H1 (cell line): ENCODE results near the gene GFOD1. TPM values are rescaled to one million over a fixed set of nuclear protein-coding genes. Genes with fewer than 3 reads are reported as not detected.

Experiments
- CTCF ChIA-PET: fragments of 300-600 bp; sonication (Branson Sonifier 250); formaldehyde crosslinking; loops from one replicate; lab custom pipeline; 2021; ENCODE audit not compliant: partially characterized antibody; lab: Charles Lee
- POLR2A ChIA-PET: fragments of 300-600 bp; sonication (Branson Sonifier 250); formaldehyde crosslinking; loops from one replicate; lab custom pipeline; 2021; ENCODE audit warnings: inconsistent platforms; ENCODE audit not compliant: partially characterized antibody; lab: Charles Lee
- DNase-seq, 2 experiments: peaks; one replicate each; pipeline versions ENCODE4 v3.0.0 to v3.0.0-alpha.2; 2010 to 2022; ENCODE audit warnings: low spot score in 2 of 2, low read depth in 1 of 2, mixed read lengths in 1 of 2
- FAIRE-seq: peaks from 2 replicates; lab custom pipeline; 2011; peaks lifted over from hg19 to GRCh38; lab: Jason Lieb, UNC
- H2AFZ ChIP-seq: 2 replicates; pipeline ENCODE4 v1.8.1; 2012; ENCODE audit warnings: low read length, inconsistent platforms
- H2AK5ac ChIP-seq: 2 replicates; pipeline ENCODE4 v1.6.1; 2013; ENCODE audit warnings: low read depth, low read length
- H2BK120ac ChIP-seq: replicated peaks from 2 replicates; pipeline ENCODE3; 2013; ENCODE audit warnings: low read depth, low read length, inconsistent platforms
- H2BK12ac ChIP-seq: 2 replicates; pipeline ENCODE4 v1.6.1; 2013; ENCODE audit warnings: low read depth, low read length
- H2BK15ac ChIP-seq: 2 replicates; pipeline ENCODE4 v1.6.1; 2013; ENCODE audit warnings: low read length
- H2BK20ac ChIP-seq: 2 replicates; pipeline ENCODE4 v1.6.1; 2013; ENCODE audit warnings: low read length
- H2BK5ac ChIP-seq: 2 replicates; pipeline ENCODE4 v1.6.1; 2013; ENCODE audit warnings: low read depth, low read length
- H3K14ac ChIP-seq: 2 replicates; pipeline ENCODE4 v1.6.1; 2013; ENCODE audit warnings: inconsistent platforms; ENCODE audit not compliant: insufficient read length
- H3K18ac ChIP-seq: 2 replicates; pipeline ENCODE4 v1.6.1; 2013; ENCODE audit warnings: low read length; ENCODE audit errors: extremely low read depth
- H3K23ac ChIP-seq: 2 replicates; pipeline ENCODE4 v1.6.1; 2013; ENCODE audit warnings: inconsistent platforms; ENCODE audit not compliant: insufficient read length
- H3K23me2 ChIP-seq: 2 replicates; pipeline ENCODE4 v1.6.1; 2013; ENCODE audit warnings: low read depth, low read length
- H3K27ac ChIP-seq: 2 replicates; pipeline ENCODE4 v1.6.1; 2011; ENCODE audit warnings: low read depth, low read length, inconsistent platforms
- H3K27me3 ChIP-seq, 4 experiments: replicated peaks in 1 of 4; 1 replicate in 1 of 4; 2 replicates in 3 of 4; pipeline versions ENCODE4 v1.6.1 to v1.8.1; 2011 to 2013; ENCODE audit warnings: low read length in 3 of 4, mild to moderate bottlenecking in 3 of 4, inconsistent platforms in 2 of 4, mixed read lengths in 2 of 4, moderate library complexity in 1 of 4; ENCODE audit not compliant: control insufficient read depth in 3 of 4, insufficient read depth in 3 of 4; ENCODE audit errors: extremely low read depth in 1 of 4
- H3K36me3 ChIP-seq, 4 experiments: 2 replicates each; pipeline versions ENCODE4 v1.6.1 to v1.8.1; 2011 to 2013; ENCODE audit warnings: mild to moderate bottlenecking in 4 of 4, low read length in 3 of 4, moderate library complexity in 2 of 4, control low read depth in 1 of 4, inconsistent platforms in 1 of 4; ENCODE audit not compliant: insufficient read depth in 4 of 4, control insufficient read depth in 2 of 4
- H3K4ac ChIP-seq: replicated peaks from 2 replicates; pipeline ENCODE3; 2013; ENCODE audit warnings: low read length, low read depth, mixed read lengths, inconsistent platforms; ENCODE audit not compliant: insufficient read length
- H3K4me1 ChIP-seq, 4 experiments: replicated peaks in 1 of 4; 1 replicate in 1 of 4; 2 replicates in 3 of 4; pipeline versions ENCODE4 v1.6.1 to v1.8.1; 2011 to 2013; ENCODE audit warnings: low read length in 3 of 4, inconsistent platforms in 2 of 4, mixed read lengths in 1 of 4; ENCODE audit not compliant: insufficient read depth in 4 of 4, control insufficient read depth in 3 of 4
- H3K4me2 ChIP-seq, 2 experiments: 2 replicates each; pipeline versions ENCODE4 v1.6.1 to v1.8.1; 2011 to 2013; ENCODE audit warnings: low read depth in 2 of 2, low read length in 2 of 2, control low read depth in 1 of 2, inconsistent platforms in 1 of 2, mild to moderate bottlenecking in 1 of 2; ENCODE audit not compliant: insufficient read depth in 1 of 2
- H3K4me3 ChIP-seq, 4 experiments: fragments of 200-600, 300-600 bp in 1 of 4; sonication (generic), shearing (Covaris generic), sonication (Bioruptor Twin) in 1 of 4; 2 replicates each; pipeline versions ENCODE4 v1.5.1 to v1.8.1; 2011 to 2016; ENCODE audit warnings: low read length in 4 of 4, low read depth in 3 of 4, control low read depth in 2 of 4, inconsistent platforms in 2 of 4, mild to moderate bottlenecking in 2 of 4, mixed read lengths in 1 of 4, moderate library complexity in 1 of 4; ENCODE audit not compliant: insufficient read depth in 2 of 4; ENCODE audit errors: extremely low read depth in 1 of 4
- H3K56ac ChIP-seq: replicated peaks from 2 replicates; pipeline ENCODE3; 2013; ENCODE audit warnings: low read depth, mild to moderate bottlenecking, mixed read lengths, low read length, inconsistent platforms; ENCODE audit not compliant: insufficient read length
- H3K79me1 ChIP-seq: 2 replicates; pipeline ENCODE4 v1.6.1; 2013; ENCODE audit warnings: low read depth, low read length, control low read depth
- H3K79me2 ChIP-seq, 2 experiments: 2 replicates each; pipeline versions ENCODE4 v1.6.1 to v1.8.1; 2012 to 2013; ENCODE audit warnings: low read length in 2 of 2, mild to moderate bottlenecking in 2 of 2, inconsistent platforms in 1 of 2; ENCODE audit not compliant: insufficient read depth in 2 of 2, control insufficient read depth in 1 of 2
- H3K9ac ChIP-seq, 4 experiments: replicated peaks in 1 of 4; 1 replicate in 1 of 4; 2 replicates in 3 of 4; pipeline versions ENCODE4 v1.6.1 to v1.8.1; 2011 to 2013; ENCODE audit warnings: low read depth in 3 of 4, low read length in 3 of 4, control low read depth in 2 of 4, mild to moderate bottlenecking in 2 of 4, moderate library complexity in 2 of 4, inconsistent platforms in 1 of 4; ENCODE audit errors: extremely low read depth in 1 of 4
- H3K9me3 ChIP-seq, 2 experiments: 2 replicates each; pipeline versions ENCODE4 v1.6.1 to v1.8.1; 2012 to 2013; ENCODE audit warnings: mild to moderate bottlenecking in 2 of 2, moderate library complexity in 2 of 2, control low read depth in 1 of 2, inconsistent platforms in 1 of 2, low read depth in 1 of 2, low read length in 1 of 2, mixed read lengths in 1 of 2; ENCODE audit not compliant: insufficient read depth in 2 of 2
- H4K20me1 ChIP-seq, 2 experiments: replicated peaks in 1 of 2; 2 replicates each; pipeline versions ENCODE3 to v1.8.1; 2011 to 2013; ENCODE audit warnings: inconsistent platforms in 2 of 2, low read length in 2 of 2, mild to moderate bottlenecking in 1 of 2; ENCODE audit not compliant: insufficient read depth in 2 of 2, control insufficient read depth in 1 of 2
- H4K5ac ChIP-seq: 2 replicates; pipeline ENCODE4 v1.6.1; 2013; ENCODE audit warnings: low read length, low read depth, mixed read lengths, inconsistent platforms; ENCODE audit not compliant: insufficient read length
- H4K8ac ChIP-seq: 2 replicates; pipeline ENCODE4 v1.8.0; 2013; ENCODE audit warnings: mild to moderate bottlenecking, moderate library complexity, low read length, inconsistent platforms; ENCODE audit not compliant: insufficient read depth; ENCODE audit errors: extremely low read depth
- H4K91ac ChIP-seq: replicated peaks from 2 replicates; pipeline ENCODE3; 2013; ENCODE audit warnings: low read length, mixed read lengths, inconsistent platforms; ENCODE audit not compliant: insufficient read length
- CHD1 ChIP-seq: IDR thresholded peaks from 2 replicates; pipeline ENCODE4 v1.6.1; 2012; ENCODE audit warnings: low read depth, low read length, improper control_type of control experiment
- WGBS, 2 experiments: shearing (Covaris generic) in 1 of 2; methylation state at CpG; one replicate each; pipeline versions ENCODE4 v1.1.6 to v1.1.7; 2013 to 2015; ENCODE audit warnings: low lambda C conversion rate in 2 of 2, mixed read lengths in 2 of 2, inconsistent platforms in 1 of 2, low coverage in 1 of 2, missing lambda C conversion rate in 1 of 2; ENCODE audit not compliant: insufficient replicate concordance in 2 of 2, insufficient coverage in 1 of 2, insufficient read length in 1 of 2; ENCODE audit errors: extremely low coverage in 1 of 2, missing lambda C conversion rate in 1 of 2; 5-methylcytosine and 5-hydroxymethylcytosine counted together
- polyA plus RNA-seq, 7 experiments: library from polyadenylated mRNA; depleted of rRNA in 3 of 7; stranded (reverse) in 5 of 7; unstranded in 2 of 7; fragments of >200 nt in 5 of 7; fragments of 200-250 nt in 2 of 7; gene quantifications; 1 replicate in 5 of 7; 2 replicates in 1 of 7; 4 replicates in 1 of 7; pipeline versions ENCODE4 v1.2.1 to v1.2.3, GENCODE V29; 2011 to 2013; ENCODE audit warnings: missing spikeins in 2 of 7, mixed read lengths in 2 of 7
- total RNA-seq: library from RNA; stranded (reverse); fragmentation: NEBNext Ultra II Directional; extraction: Animal tissue kit (Norgen Biotek cat#: 25700); gene quantifications from 2 replicates; pipeline ENCODE4 v1.2.1, GENCODE V29; 2021

The GFOD1 gene
- total and polyA plus RNA-seq, 2 of the 8 experiments (the other 6 are each of a cell fraction or from before 2014, with no cell fraction given) = 2.5 to 8.8 TPM

- Histone ChIP-seq H3K36me3 (no peaks in the 10 kb centered on the region), H2BK12ac (no peak overlapping the region), H4K91ac (no peak overlapping the region), H3K23me2 (no peaks in the 10 kb centered on the region), H2BK120ac (no peak overlapping the region), H3K27me3 (no peaks in the 10 kb centered on the region), H3K4me1 (peaks cover 0 to 7% (median 3%) of the 10 kb centered on the region in 4 experiments; a peak in 1 of 7 replicates), H3K4me2 (no peak overlapping the region), H3K56ac (no peak overlapping the region), H4K8ac (no peak overlapping the region), H3K27ac (no peak overlapping the region), H2BK15ac (0 out of 2 replicates have a peak overlapping the region, but pooled peaks have one; percentile 5), H3K14ac (no peak overlapping the region)
- POLR2A ChIA-PET = interaction anchor here (1.7 kb wide), 1 partner anchor 11 kb away, joined by 6 read pairs; no protein-coding TSS in a partner anchor
- FAIRE-seq (no peak), DNase-seq (no peak)
- WGBS, 2 experiments = 89% methylated on average over 6 of the region's 6 CpGs; no CpG with 5 or more reads in 1 of the 2 experiments
- TF ChIP-seq CHD1 = no peak
- TF ChIP-seq, all 59 proteins: peak for 0
- Histone ChIP-seq H3K79me1 (no peaks in the 10 kb centered on the region; the same call in 1 of the 2 replicates), H3K4ac (no peak overlapping the region), H2BK5ac (0 out of 2 replicates have a peak overlapping the region, but pooled peaks have one; percentile 3), H4K20me1 (no peaks in the 10 kb centered on the region), H3K9me3 (no peaks in the 10 kb centered on the region), H3K4me3 (no peak overlapping the region), H3K23ac (no peak overlapping the region), H3K79me2 (no peaks in the 10 kb centered on the region; a peak in 1 of 4 replicates), H3K18ac (no peak overlapping the region), H2BK20ac (no peak overlapping the region), H2AK5ac (peak overlapping the region; percentile 26; the same call in 1 of the 2 replicates), H3K9ac (no peak overlapping the region), H2AFZ (no peak overlapping the region), H4K5ac (no peak overlapping the region)
- CTCF ChIA-PET = interaction anchor here (0.6 to 1.3 kb wide), 3 partner anchors 22 to 88 kb away, joined by 3 to 4 read pairs (median 3); no protein-coding TSS in a partner anchor
Measured at GRCh38 chr6:13450628-13451027, 36.8 kb downstream of the GFOD1 start.
